ENCODE results near the gene ITGB1BP1. TPM values are rescaled to one million over a fixed set of nuclear protein-coding genes. Genes with fewer than 3 reads are reported as not detected.

ITGB1BP1 gene
- total and polyA plus RNA-seq, 12 donors, result 51.4 to 224 (median 134) TPM

- H3K27ac ChIP-seq, result no peak overlapping the region
- no peak overlapping the region for H3K4me3 ChIP-seq
- peaks cover 0 to 39% (median 7%) of the 10 kb centered on the region in 9 donors for H3K4me1 ChIP-seq
- peaks cover 0 to 96% (median 8%) of the 10 kb centered on the region in 9 donors for H3K36me3 ChIP-seq
- no peak for ATAC-seq
- no peaks in the 10 kb centered on the region for H3K27me3 ChIP-seq
- no peak for TF ChIP-seq CTCF (IDR thresholded peaks at IDR 0.05)
- no peaks in the 10 kb centered on the region for H3K9me3 ChIP-seq
- 91 to 94% methylated on average over 2 of the region's 2 CpGs for whole genome bisulfite sequencing, 2 donors
- intact Hi-C loops (cut with DNase I), result no loop called here
- DNase-seq, result no peak
These were observed 17.7 kb downstream of the ITGB1BP1 start for GRCh38 chr2:9405636-9406035.

GRCh38 chr2:9404451-9404850 lies 18.9 kb downstream of the ITGB1BP1 start:
- no peak overlapping the region for H3K27ac ChIP-seq
- ATAC-seq, result no peak
- WGBS, 2 donors, result 85 to 91% methylated on average over 4 of the region's 4 CpGs

GRCh38 chr2:9403924-9404323 lies 19.4 kb downstream of the ITGB1BP1 start:
- no peak for TF ChIP-seq CTCF (IDR thresholded peaks at IDR 0.05)
- Histone ChIP-seq H3K4me1 (peaks cover 0 to 47% (median 11%) of the 10 kb centered on the region in 9 donors), H3K36me3 (peaks cover 0 to 93% (median 5%) of the 10 kb centered on the region in 9 donors), H3K4me3 (no peak overlapping the region), H3K27me3 (no peaks in the 10 kb centered on the region), H3K9me3 (no peaks in the 10 kb centered on the region), H3K27ac (peak overlapping the region in 2 of 10 donors; percentile 26 to 32)
- intact Hi-C loops (cut with DNase I), result no loop called here
- no peak for DNase-seq
- no peak for ATAC-seq
- WGBS, 2 donors, result 50 to 56% methylated on average over 2 of the region's 2 CpGs

More at GRCh38 chr2:9404451-9404850, 18.9 kb downstream of the ITGB1BP1 start:
- no peaks in the 10 kb centered on the region for H3K9me3 ChIP-seq
- H3K4me3 ChIP-seq, result no peak overlapping the region
- H3K4me1 ChIP-seq, result peaks cover 0 to 41% (median 7%) of the 10 kb centered on the region in 9 donors
- no peak for TF ChIP-seq CTCF (IDR thresholded peaks at IDR 0.05)
- peaks cover 0 to 93% (median 5%) of the 10 kb centered on the region in 9 donors for H3K36me3 ChIP-seq
- intact Hi-C loops (cut with DNase I), result no loop called here
- no peak for DNase-seq
- H3K27me3 ChIP-seq, result no peaks in the 10 kb centered on the region

- Histone ChIP-seq H3K36me3 (peaks cover 0 to 92% (median under 1%) of the 10 kb centered on the region in 9 donors), H3K4me1 (peaks cover 0 to 38% (median 11%) of the 10 kb centered on the region in 9 donors)
- intact Hi-C loops (cut with DNase I), result no loop called here
These were observed 21.5 kb downstream of the ITGB1BP1 start for GRCh38 chr2:9401646-9402371.

More at GRCh38 chr2:9401646-9402371, 21.5 kb downstream of the ITGB1BP1 start:
- no peaks in the 10 kb centered on the region for H3K9me3 ChIP-seq
- no peak for TF ChIP-seq CTCF (IDR thresholded peaks at IDR 0.05)
- no peak for DNase-seq
- H3K27me3 ChIP-seq, result no peaks in the 10 kb centered on the region
- no peak overlapping the region for H3K27ac ChIP-seq
- 90 to 91% methylated on average over 19 of the region's 19 CpGs for WGBS, 2 donors
- no peak overlapping the region for H3K4me3 ChIP-seq
- ATAC-seq, result peak in 4 of 8 donors; percentile 20 to 46 (median 26)
